Immature natural killer cell (primary cell): ENCODE measurements around the gene HOXD3. TPM values are rescaled to one million over a fixed set of nuclear protein-coding genes. Genes with fewer than 3 reads are reported as not detected.

Experiments
- DNase-seq, 3 donors: peaks; one replicate each; pipeline ENCODE4 v3.0.0; 2022; ENCODE audit warnings: mixed read lengths in 1 of 3
- H3K27ac Mint-ChIP-seq, 6 donors: one replicate each; pipeline ENCODE4 v1.8.0; 2020; ENCODE audit warnings: mixed read lengths in 6 of 6, mild to moderate bottlenecking in 5 of 6, inconsistent platforms in 4 of 6, moderate library complexity in 3 of 6
- H3K27me3 Mint-ChIP-seq, 3 donors: one replicate each; pipeline ENCODE4 v1.8.0; 2020 to 2021; ENCODE audit warnings: low read depth in 3 of 3, mild to moderate bottlenecking in 3 of 3, mixed read lengths in 3 of 3, moderate library complexity in 3 of 3, inconsistent platforms in 1 of 3
- H3K36me3 Mint-ChIP-seq, 3 donors: one replicate each; pipeline ENCODE4 v1.8.0; 2020; ENCODE audit warnings: mixed read lengths in 3 of 3, inconsistent platforms in 2 of 3, mild to moderate bottlenecking in 2 of 3
- H3K4me1 Mint-ChIP-seq, 2 donors: one replicate each; pipeline ENCODE4 v1.8.0; 2020; ENCODE audit warnings: inconsistent platforms in 2 of 2, mild to moderate bottlenecking in 2 of 2, mixed read lengths in 2 of 2, moderate library complexity in 1 of 2
- H3K4me3 Mint-ChIP-seq, 5 donors: one replicate each; pipeline ENCODE4 v1.8.0; 2020; ENCODE audit warnings: mild to moderate bottlenecking in 5 of 5, mixed read lengths in 5 of 5, inconsistent platforms in 3 of 5, moderate library complexity in 3 of 5
- H3K9me3 Mint-ChIP-seq, 6 donors: one replicate each; pipeline ENCODE4 v1.8.0; 2020; ENCODE audit warnings: mild to moderate bottlenecking in 6 of 6, mixed read lengths in 6 of 6, inconsistent platforms in 4 of 6, moderate library complexity in 3 of 6
- polyA plus RNA-seq, 3 donors: library from polyadenylated mRNA; unstranded; fragments of 300-500 nt; fragmentation: Illumina TruSeq; gene quantifications; one replicate each; pipeline ENCODE4 v1.2.3, GENCODE V29; 2021

Gene HOXD3
- polyA plus RNA-seq, 3 donors from 2014 or later = not detected

GRCh38 chr2:176160986-176161824, 4.1 kb downstream of the HOXD3 start:
- DNase-seq = no peak
- H3K27ac Mint-ChIP-seq = no peak overlapping the region
- H3K4me3 Mint-ChIP-seq = no peak overlapping the region
- peaks cover 2 to 8% of the 10 kb centered on the region in 2 donors for H3K4me1 Mint-ChIP-seq
- peaks cover 0 to 14% (median 4%) of the 10 kb centered on the region in 6 donors for H3K9me3 Mint-ChIP-seq
- peaks cover 0 to 10% (median 3%) of the 10 kb centered on the region in 3 donors for H3K36me3 Mint-ChIP-seq
- peaks cover 28 to 51% (median 45%) of the 10 kb centered on the region in 3 donors for H3K27me3 Mint-ChIP-seq

GRCh38 chr2:176161825-176162626, 4.9 kb downstream of the HOXD3 start:
- H3K27me3 Mint-ChIP-seq = peaks cover 28 to 58% (median 47%) of the 10 kb centered on the region in 3 donors
- peaks cover 2 to 8% of the 10 kb centered on the region in 2 donors for H3K4me1 Mint-ChIP-seq
- H3K4me3 Mint-ChIP-seq = no peak overlapping the region
- no peak for DNase-seq
- H3K27ac Mint-ChIP-seq = no peak overlapping the region
- peaks cover 0 to 10% (median 3%) of the 10 kb centered on the region in 3 donors for H3K36me3 Mint-ChIP-seq
- H3K9me3 Mint-ChIP-seq = peaks cover 0 to 19% (median 4%) of the 10 kb centered on the region in 6 donors

- Mint-ChIP-seq H3K27me3 (peaks cover 25 to 53% (median 51%) of the 10 kb centered on the region in 3 donors), H3K27ac (no peak overlapping the region), H3K4me3 (no peak overlapping the region), H3K36me3 (peaks cover 0 to 10% (median 3%) of the 10 kb centered on the region in 3 donors), H3K9me3 (peaks cover 0 to 25% (median 4%) of the 10 kb centered on the region in 6 donors), H3K4me1 (peaks cover 2 to 8% of the 10 kb centered on the region in 2 donors)
- no peak for DNase-seq
Observed at GRCh38 chr2:176162911-176163671, 6.0 kb downstream of the HOXD3 start.

- peaks cover 0 to 10% (median 3%) of the 10 kb centered on the region in 3 donors for H3K36me3 Mint-ChIP-seq
- H3K9me3 Mint-ChIP-seq = peaks cover 0 to 25% (median 4%) of the 10 kb centered on the region in 6 donors
- H3K4me3 Mint-ChIP-seq = peak overlapping the region in 1 of 5 donors; percentile 33
- H3K27me3 Mint-ChIP-seq = peaks cover 25 to 50% (median 49%) of the 10 kb centered on the region in 3 donors
- H3K4me1 Mint-ChIP-seq = peaks cover 2 to 8% of the 10 kb centered on the region in 2 donors
- DNase-seq = no peak
- H3K27ac Mint-ChIP-seq = no peak overlapping the region
Observed at GRCh38 chr2:176163672-176164056, 6.6 kb downstream of the HOXD3 start.

GRCh38 chr2:176164201-176164600, 7.1 kb downstream of the HOXD3 start:
- Mint-ChIP-seq H3K27me3 (peaks cover 25 to 49% (median 48%) of the 10 kb centered on the region in 3 donors), H3K4me1 (peaks cover 2 to 8% of the 10 kb centered on the region in 2 donors), H3K9me3 (peaks cover 0 to 25% (median 4%) of the 10 kb centered on the region in 6 donors), H3K27ac (no peak overlapping the region), H3K4me3 (peak overlapping the region in 2 of 5 donors; percentile 5 to 33), H3K36me3 (peaks cover 0 to 10% (median 3%) of the 10 kb centered on the region in 3 donors)
- no peak for DNase-seq

GRCh38 chr2:176164611-176165369, 7.7 kb downstream of the HOXD3 start:
- no peak overlapping the region for H3K4me3 Mint-ChIP-seq
- peaks cover 0 to 10% (median 3%) of the 10 kb centered on the region in 3 donors for H3K36me3 Mint-ChIP-seq
- no peak overlapping the region for H3K27ac Mint-ChIP-seq
- H3K4me1 Mint-ChIP-seq = peaks cover 2 to 8% of the 10 kb centered on the region in 2 donors
- no peak for DNase-seq
- H3K27me3 Mint-ChIP-seq = peaks cover 22 to 53% (median 48%) of the 10 kb centered on the region in 3 donors
- peaks cover 0 to 25% (median 4%) of the 10 kb centered on the region in 6 donors for H3K9me3 Mint-ChIP-seq

GRCh38 chr2:176165370-176166050, 8.4 kb downstream of the HOXD3 start:
- no peak for DNase-seq
- peaks cover 0 to 10% (median 3%) of the 10 kb centered on the region in 3 donors for H3K36me3 Mint-ChIP-seq
- peaks cover 21 to 59% (median 53%) of the 10 kb centered on the region in 3 donors for H3K27me3 Mint-ChIP-seq
- H3K4me1 Mint-ChIP-seq = peaks cover 2 to 8% of the 10 kb centered on the region in 2 donors
- H3K9me3 Mint-ChIP-seq = peaks cover 0 to 25% (median 4%) of the 10 kb centered on the region in 6 donors
- H3K27ac Mint-ChIP-seq = no peak overlapping the region
- H3K4me3 Mint-ChIP-seq = no peak overlapping the region

- H3K4me3 Mint-ChIP-seq = no peak overlapping the region
- H3K27ac Mint-ChIP-seq = no peak overlapping the region
- no peak for DNase-seq
- peaks cover 2 to 8% of the 10 kb centered on the region in 2 donors for H3K4me1 Mint-ChIP-seq
- peaks cover 20 to 56% (median 49%) of the 10 kb centered on the region in 3 donors for H3K27me3 Mint-ChIP-seq
- H3K9me3 Mint-ChIP-seq = peaks cover 0 to 25% (median 4%) of the 10 kb centered on the region in 6 donors
- peaks cover 0 to 10% (median 3%) of the 10 kb centered on the region in 3 donors for H3K36me3 Mint-ChIP-seq
Observed at GRCh38 chr2:176166272-176166671, 9.2 kb downstream of the HOXD3 start.

GRCh38 chr2:176167398-176167797, 10.3 kb downstream of the HOXD3 start:
- peaks cover 20 to 51% (median 43%) of the 10 kb centered on the region in 3 donors for H3K27me3 Mint-ChIP-seq
- DNase-seq = no peak
- peaks cover 0 to 25% (median 4%) of the 10 kb centered on the region in 6 donors for H3K9me3 Mint-ChIP-seq
- peaks cover 0 to 10% (median 3%) of the 10 kb centered on the region in 3 donors for H3K36me3 Mint-ChIP-seq
- no peak overlapping the region for H3K27ac Mint-ChIP-seq
- no peak overlapping the region for H3K4me3 Mint-ChIP-seq
- peaks cover 2 to 8% of the 10 kb centered on the region in 2 donors for H3K4me1 Mint-ChIP-seq

- peaks cover 2 to 4% of the 10 kb centered on the region in 2 donors for H3K4me1 Mint-ChIP-seq
- no peak overlapping the region for H3K27ac Mint-ChIP-seq
- H3K9me3 Mint-ChIP-seq = peaks cover 0 to 20% (median 2%) of the 10 kb centered on the region in 6 donors
- no peak for DNase-seq
- H3K27me3 Mint-ChIP-seq = peaks cover 20 to 56% (median 46%) of the 10 kb centered on the region in 3 donors
- H3K4me3 Mint-ChIP-seq = no peak overlapping the region
- H3K36me3 Mint-ChIP-seq = peaks cover 0 to 3% (median 2%) of the 10 kb centered on the region in 3 donors
Observed at GRCh38 chr2:176169181-176169580, 12.1 kb downstream of the HOXD3 start.

GRCh38 chr2:176169711-176170110, 12.6 kb downstream of the HOXD3 start:
- H3K4me3 Mint-ChIP-seq = no peak overlapping the region
- no peak overlapping the region for H3K27ac Mint-ChIP-seq
- H3K9me3 Mint-ChIP-seq = peaks cover 0 to 16% (median 0%) of the 10 kb centered on the region in 6 donors
- H3K27me3 Mint-ChIP-seq = peaks cover 19 to 55% (median 42%) of the 10 kb centered on the region in 3 donors
- peaks cover 0 to 3% (median 0%) of the 10 kb centered on the region in 3 donors for H3K36me3 Mint-ChIP-seq
- DNase-seq = no peak
- H3K4me1 Mint-ChIP-seq = no peaks in the 10 kb centered on the region
